ENCODE results near the gene EDDM13. TPM values are rescaled to one million over a fixed set of nuclear protein-coding genes. Genes with fewer than 3 reads are reported as not detected.
"Not testable (repeated sequence)": the region's sequence is repeated elsewhere in the genome, so short reads cannot be mapped to it uniquely, and the experiment has no call there.

Gene EDDM13
- total and polyA plus RNA-seq, 7 donors = 0.62 TPM; not detected in 6

DNA sequence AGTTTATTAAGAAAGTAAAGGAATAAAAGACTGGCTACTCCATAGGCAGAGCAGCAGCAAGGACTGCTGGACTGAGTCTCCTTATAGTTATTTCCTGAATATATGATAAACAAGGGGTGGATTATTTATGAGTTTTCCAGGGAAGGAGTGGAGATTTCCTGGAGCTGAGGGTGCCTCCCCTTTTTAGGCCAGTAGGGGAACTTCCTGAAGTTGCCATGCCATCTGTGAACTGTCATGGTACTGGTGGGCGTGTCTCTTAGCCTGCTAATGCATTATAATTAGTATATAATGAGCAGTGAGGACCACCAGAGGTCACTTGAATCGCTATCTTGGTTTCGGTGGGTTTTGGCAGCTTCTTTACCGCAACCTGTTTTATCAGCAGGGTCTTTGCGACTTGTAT is 28.6 kb downstream of the EDDM13 start:
- Histone ChIP-seq H3K9me3 (no peaks in the 10 kb centered on the region), H3K27me3 (ENCODE audit: insufficient read depth in 3 of 3, low read length in 2 of 3) (no peaks in the 10 kb centered on the region), H3K4me3 (no peak overlapping the region), H3K4me1 (no peaks in the 10 kb centered on the region), H3K27ac (no peak overlapping the region), H3K36me3 (ENCODE audit: insufficient read depth in 1 of 2, low read depth in 1 of 2) (peaks cover 0 to 27% of the 10 kb centered on the region in 2 donors)
- ATAC-seq (no peak), DNase-seq (no peak)
- TF ChIP-seq, protein P1, sequence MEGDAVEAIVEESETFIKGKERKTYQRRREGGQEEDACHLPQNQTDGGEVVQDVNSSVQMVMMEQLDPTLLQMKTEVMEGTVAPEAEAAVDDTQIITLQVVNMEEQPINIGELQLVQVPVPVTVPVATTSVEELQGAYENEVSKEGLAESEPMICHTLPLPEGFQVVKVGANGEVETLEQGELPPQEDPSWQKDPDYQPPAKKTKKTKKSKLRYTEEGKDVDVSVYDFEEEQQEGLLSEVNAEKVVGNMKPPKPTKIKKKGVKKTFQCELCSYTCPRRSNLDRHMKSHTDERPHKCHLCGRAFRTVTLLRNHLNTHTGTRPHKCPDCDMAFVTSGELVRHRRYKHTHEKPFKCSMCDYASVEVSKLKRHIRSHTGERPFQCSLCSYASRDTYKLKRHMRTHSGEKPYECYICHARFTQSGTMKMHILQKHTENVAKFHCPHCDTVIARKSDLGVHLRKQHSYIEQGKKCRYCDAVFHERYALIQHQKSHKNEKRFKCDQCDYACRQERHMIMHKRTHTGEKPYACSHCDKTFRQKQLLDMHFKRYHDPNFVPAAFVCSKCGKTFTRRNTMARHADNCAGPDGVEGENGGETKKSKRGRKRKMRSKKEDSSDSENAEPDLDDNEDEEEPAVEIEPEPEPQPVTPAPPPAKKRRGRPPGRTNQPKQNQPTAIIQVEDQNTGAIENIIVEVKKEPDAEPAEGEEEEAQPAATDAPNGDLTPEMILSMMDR (IDR thresholded peaks at IDR 0.05) = no peak
- intact Hi-C loops (cut with DNase I) = no loop called here
- 77 to 81% (median 80%) methylated on average over 5 of the region's 5 CpGs for WGBS, 3 donors

DNA sequence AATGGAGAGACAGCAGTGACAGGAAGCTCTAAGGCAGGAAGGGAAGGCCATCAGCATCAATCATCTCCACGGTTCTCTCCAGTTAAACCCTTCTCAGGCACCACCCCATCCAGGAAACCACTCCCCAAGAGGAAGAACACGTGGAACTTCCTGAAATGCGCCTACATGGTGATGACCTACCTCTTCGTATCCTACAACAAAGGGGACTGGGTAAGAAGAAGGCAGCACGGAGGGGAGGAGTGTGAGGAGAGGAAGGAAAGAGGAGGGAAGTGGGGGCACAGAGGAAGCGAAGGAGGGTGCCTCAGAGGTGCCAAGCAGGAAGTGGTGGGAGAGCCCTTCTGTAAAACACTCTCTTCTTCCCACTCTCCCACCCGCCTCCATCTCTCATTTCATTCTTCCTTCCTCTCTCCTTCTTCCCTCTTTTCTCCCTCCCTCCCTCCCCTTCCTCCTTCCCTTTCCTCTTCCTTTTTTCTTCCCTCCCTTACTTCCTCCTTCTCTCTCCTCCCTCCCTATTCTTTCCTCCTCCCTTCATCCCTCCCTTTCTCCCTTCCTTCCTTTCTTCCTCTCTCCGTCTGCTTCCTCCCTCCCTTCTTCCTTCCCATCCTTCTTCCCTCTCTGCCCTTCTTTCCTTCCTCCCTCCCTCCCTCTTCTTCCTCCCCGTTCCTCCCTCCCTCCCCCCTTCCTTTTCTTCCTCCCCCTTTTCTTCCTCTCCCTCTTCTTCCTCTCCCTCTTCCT is 29.5 kb downstream of the EDDM13 start:
- H3K36me3 ChIP-seq (ENCODE audit: insufficient read depth in 1 of 2, low read depth in 1 of 2) = peaks cover 0 to 21% of the 10 kb centered on the region in 2 donors
- H3K4me3 ChIP-seq = no peak overlapping the region
- intact Hi-C loops (cut with DNase I) = no loop called here
- ATAC-seq (no peak), DNase-seq (no peak)
- TF ChIP-seq, protein P1 (IDR thresholded peaks at IDR 0.05) = no peak
- no peak overlapping the region for H3K27ac ChIP-seq
- H3K4me1 ChIP-seq = no peaks in the 10 kb centered on the region
- no peaks in the 10 kb centered on the region for H3K9me3 ChIP-seq
- WGBS, 3 donors = 54 to 73% (median 67%) methylated on average over 9 of the region's 9 CpGs
- no peaks in the 10 kb centered on the region for H3K27me3 ChIP-seq (ENCODE audit: insufficient read depth in 3 of 3, low read length in 2 of 3)

- no peaks in the 10 kb centered on the region for H3K4me1 ChIP-seq
- intact Hi-C loops (cut with DNase I) = no loop called here
- H3K27me3 ChIP-seq (ENCODE audit: insufficient read depth in 3 of 3, low read length in 2 of 3) = no peaks in the 10 kb centered on the region
- peaks cover 3 to 27% of the 10 kb centered on the region in 2 donors for H3K36me3 ChIP-seq (ENCODE audit: insufficient read depth in 1 of 2, low read depth in 1 of 2)
- no peak overlapping the region for H3K4me3 ChIP-seq
- no peak for ATAC-seq
- 72 to 81% (median 75%) methylated on average over 9 of the region's 9 CpGs for WGBS, 3 donors
- H3K9me3 ChIP-seq = no peaks in the 10 kb centered on the region
- DNase-seq = no peak
- no peak overlapping the region for H3K27ac ChIP-seq
- TF ChIP-seq, protein P1 (IDR thresholded peaks at IDR 0.05) = no peak
These were observed 31.7 kb downstream of the EDDM13 start for GRCh38 chr19:56304243-56304642.

- DNase-seq = no peak
- Histone ChIP-seq H3K36me3 (ENCODE audit: insufficient read depth in 1 of 2, low read depth in 1 of 2) (peaks cover 3 to 32% of the 10 kb centered on the region in 2 donors), H3K4me3 (no peak overlapping the region), H3K4me1 (no peaks in the 10 kb centered on the region), H3K27me3 (ENCODE audit: insufficient read depth in 3 of 3, low read length in 2 of 3) (no peaks in the 10 kb centered on the region), H3K27ac (no peak overlapping the region), H3K9me3 (no peaks in the 10 kb centered on the region)
- WGBS, 3 donors = 87 to 89% (median 88%) methylated on average over 9 of the region's 11 CpGs
- intact Hi-C loops (cut with DNase I) = no loop called here
- TF ChIP-seq, protein P1 (IDR thresholded peaks at IDR 0.05) = no peak
- no peak for ATAC-seq
These were observed 33.5 kb downstream of the EDDM13 start for GRCh38 chr19:56306016-56306415.

DNA sequence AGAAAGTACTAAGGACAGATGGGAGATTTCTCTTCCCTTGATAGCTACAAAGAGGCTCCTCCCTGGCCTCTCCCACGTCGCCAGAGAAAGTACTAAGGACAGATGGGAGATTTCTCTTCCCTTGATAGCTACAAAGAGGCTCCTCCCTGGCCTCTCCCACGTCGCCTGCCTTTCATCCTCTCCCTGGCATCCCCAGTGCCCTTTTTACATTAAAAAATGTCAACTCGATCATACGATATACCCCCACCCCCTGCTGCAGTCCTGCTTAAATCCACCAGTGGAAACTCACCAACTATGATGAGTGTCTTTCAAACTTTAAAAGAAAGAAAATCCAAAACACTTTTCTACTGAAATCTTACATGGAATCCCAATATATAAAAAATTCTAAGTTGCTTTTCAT is 34.5 kb downstream of the EDDM13 start:
- H3K4me1 ChIP-seq; H3K9me3 ChIP-seq; DNase-seq; H3K27me3 ChIP-seq (ENCODE audit: insufficient read depth in 3 of 3, low read length in 2 of 3); ATAC-seq; H3K4me3 ChIP-seq; intact Hi-C loops (cut with DNase I); H3K27ac ChIP-seq: not testable (repeated sequence)
- WGBS, 3 donors = 68 to 79% (median 74%) methylated on average over 6 of the region's 6 CpGs
- peaks cover 3 to 42% of the 10 kb centered on the region in 2 donors for H3K36me3 ChIP-seq (ENCODE audit: insufficient read depth in 1 of 2, low read depth in 1 of 2)

Data from psoas muscle (tissue), 8 donors.